K562 (cell line): Measurements from ENCODE around the gene STX1A. TPM values are rescaled to one million over a fixed set of nuclear protein-coding genes. Genes with fewer than 3 reads are reported as not detected.

Experiments used
- CSDE1 ChIP-seq, 2 experiments: fragments of 450-650 bp; IDR thresholded peaks; 2 replicates each; pipeline ENCODE4 v1.6.1; 2016; ENCODE audit warnings: mild to moderate bottlenecking in 1 of 2
- DPF2 ChIP-seq: fragments of 450-650 bp; IDR thresholded peaks from 2 replicates; pipeline ENCODE4 v1.6.1; 2016
- FOSL1 ChIP-seq: fragments of 200-800 bp; sonication (Bioruptor generic); conservative IDR thresholded peaks from 2 replicates; pipeline ENCODE4 v1.6.1; 2016; ENCODE audit warnings: missing genetic modification characterization, missing compliant biosample characterization
- FOXK2 ChIP-seq, 2 experiments: fragments of 450-650 bp; IDR thresholded peaks in 1 of 2; conservative IDR thresholded peaks in 1 of 2; 2 replicates each; pipeline ENCODE4 v1.6.1; 2016; ENCODE audit warnings: low read depth in 2 of 2, mild to moderate bottlenecking in 1 of 2
- GTF2F1 ChIP-seq: IDR thresholded peaks from 2 replicates; pipeline ENCODE4 v1.6.1; 2011; ENCODE audit warnings: low read depth, low read length, improper control_type of control experiment
- HNRNPH1 ChIP-seq: fragments of 200-400 bp; formaldehyde crosslinking; optimal IDR thresholded peaks from 2 replicates; pipeline ENCODE3; 2017; ENCODE audit warnings: low read depth, mild to moderate bottlenecking, low read length, moderate library complexity
- NCOA1 ChIP-seq: fragments of 450-650 bp; IDR thresholded peaks from 2 replicates; pipeline ENCODE4 v1.6.1; 2016; ENCODE audit warnings: low read depth
- NFE2L1 ChIP-seq: fragments of 450-650 bp; IDR thresholded peaks from 2 replicates; pipeline ENCODE4 v1.6.1; 2016; ENCODE audit warnings: missing genetic modification characterization, low read depth, mild to moderate bottlenecking, missing compliant biosample characterization, moderate library complexity, borderline replicate concordance
- NFYB ChIP-seq: IDR thresholded peaks from 2 replicates; pipeline ENCODE4 v1.6.1; 2011; ENCODE audit warnings: mild to moderate bottlenecking, moderate library complexity; ENCODE audit not compliant: insufficient read length; ENCODE audit errors: extremely low read depth
- TAF1 ChIP-seq: IDR thresholded peaks from 2 replicates; pipeline ENCODE4 v1.6.1; 2011; ENCODE audit warnings: mild to moderate bottlenecking, low read length, moderate library complexity; ENCODE audit not compliant: insufficient read depth, control insufficient read depth, severe bottlenecking; ENCODE audit errors: extremely low read depth
- ZNF263 ChIP-seq: sonication (generic); formaldehyde crosslinking; IDR thresholded peaks from 2 replicates; pipeline ENCODE4 v1.8.0; 2022; ENCODE audit warnings: mild to moderate bottlenecking, missing genetic modification reagents, borderline replicate concordance
- ZNF316 ChIP-seq: fragments of 450-650 bp; IDR thresholded peaks from 2 replicates; pipeline ENCODE4 v1.6.1; 2016
- ZNF76 ChIP-seq: fragments of 250-450 bp; sonication (Bioruptor Pico); IDR thresholded peaks from 2 replicates; pipeline ENCODE4 v1.4.0; 2020; ENCODE audit warnings: mild to moderate bottlenecking, moderate library complexity, borderline replicate concordance
- polyA plus RNA-seq, 8 experiments: library from polyadenylated mRNA; depleted of rRNA in 4 of 8; stranded (reverse) in 5 of 8; unstranded in 3 of 8; fragments of >200 nt; fragmentation: Nextera tagmentation in 2 of 8; fragmentation: Illumina TruSeq in 1 of 8; extraction: Ambion mirVana in 2 of 8; extraction: Trizol in 1 of 8; gene quantifications; 2 replicates each; pipeline versions ENCODE4 v1.2.1 to v1.2.3, GENCODE V29; 2011 to 2014; ENCODE audit warnings: inconsistent platforms in 1 of 8, missing spikeins in 1 of 8
- total RNA-seq, 7 experiments: library from RNA; depleted of rRNA in 6 of 7; stranded (reverse); fragments of >200 nt in 6 of 7; fragmentation: Illumina TruSeq in 2 of 7; extraction: Trizol in 2 of 7; gene quantifications; 2 replicates each; pipeline versions ENCODE4 v1.2.1 to v1.2.3, GENCODE V29; 2011 to 2021; ENCODE audit warnings: low replicate concordance in 1 of 7
- TF ChIP-seq, protein P1 (sequence below): fragments of 450-650 bp; IDR thresholded peaks from 2 replicates; pipeline ENCODE4 v1.6.1; 2018; ENCODE audit not compliant: partially characterized antibody

Gene STX1A
- total and polyA plus RNA-seq, 9 of the 15 experiments (the other 6 are each of a cell fraction or from before 2014, with no cell fraction given) = 0.04 to 15.1 (median 6.3) TPM

- TF ChIP-seq, protein P1, sequence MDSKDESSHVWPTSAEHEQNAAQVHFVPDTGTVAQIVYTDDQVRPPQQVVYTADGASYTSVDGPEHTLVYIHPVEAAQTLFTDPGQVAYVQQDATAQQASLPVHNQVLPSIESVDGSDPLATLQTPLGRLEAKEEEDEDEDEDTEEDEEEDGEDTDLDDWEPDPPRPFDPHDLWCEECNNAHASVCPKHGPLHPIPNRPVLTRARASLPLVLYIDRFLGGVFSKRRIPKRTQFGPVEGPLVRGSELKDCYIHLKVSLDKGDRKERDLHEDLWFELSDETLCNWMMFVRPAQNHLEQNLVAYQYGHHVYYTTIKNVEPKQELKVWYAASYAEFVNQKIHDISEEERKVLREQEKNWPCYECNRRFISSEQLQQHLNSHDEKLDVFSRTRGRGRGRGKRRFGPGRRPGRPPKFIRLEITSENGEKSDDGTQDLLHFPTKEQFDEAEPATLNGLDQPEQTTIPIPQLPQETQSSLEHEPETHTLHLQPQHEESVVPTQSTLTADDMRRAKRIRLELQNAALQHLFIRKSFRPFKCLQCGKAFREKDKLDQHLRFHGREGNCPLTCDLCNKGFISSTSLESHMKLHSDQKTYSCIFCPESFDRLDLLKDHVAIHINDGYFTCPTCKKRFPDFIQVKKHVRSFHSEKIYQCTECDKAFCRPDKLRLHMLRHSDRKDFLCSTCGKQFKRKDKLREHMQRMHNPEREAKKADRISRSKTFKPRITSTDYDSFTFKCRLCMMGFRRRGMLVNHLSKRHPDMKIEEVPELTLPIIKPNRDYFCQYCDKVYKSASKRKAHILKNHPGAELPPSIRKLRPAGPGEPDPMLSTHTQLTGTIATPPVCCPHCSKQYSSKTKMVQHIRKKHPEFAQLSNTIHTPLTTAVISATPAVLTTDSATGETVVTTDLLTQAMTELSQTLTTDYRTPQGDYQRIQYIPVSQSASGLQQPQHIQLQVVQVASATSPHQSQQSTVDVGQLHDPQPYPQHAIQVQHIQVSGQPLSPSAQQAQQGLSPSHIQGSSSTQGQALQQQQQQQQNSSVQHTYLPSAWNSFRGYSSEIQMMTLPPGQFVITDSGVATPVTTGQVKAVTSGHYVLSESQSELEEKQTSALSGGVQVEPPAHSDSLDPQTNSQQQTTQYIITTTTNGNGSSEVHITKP = no peak
- TF ChIP-seq ZNF76 = no peak
- no peak for TF ChIP-seq ZNF263 (CRISPR knock-in tag)
- no peak for TF ChIP-seq NFYB
- TF ChIP-seq HNRNPH1 = no peak
- peak; percentile 98 for TF ChIP-seq ZNF316
- TF ChIP-seq GTF2F1 = no peak
- TF ChIP-seq NCOA1 = no peak
- peak; percentile 90 for TF ChIP-seq NFE2L1 (tag)
- no peak for TF ChIP-seq TAF1
- no peak for TF ChIP-seq CSDE1 (IDR thresholded peaks at IDR 0.05)
- no peak for TF ChIP-seq FOSL1 (tag)
- 0 out of 4 replicates have a peak, but pooled peaks of 1 of the 2 experiments have one; percentile 12 for TF ChIP-seq FOXK2 (conservative IDR thresholded peaks at IDR 0.05 in 1 of 2, IDR thresholded peaks at IDR 0.05 in 1 of 2; ENCODE audit: low read depth in 2 of 2)
- peak; percentile 62; the same call in 1 of the 2 replicates for TF ChIP-seq DPF2
Measured at GRCh38 chr7:73727952-73728351, 8.5 kb upstream of the STX1A start (continued).
